Measurements from ENCODE around the gene WASHC2A. TPM values are rescaled to one million over a fixed set of nuclear protein-coding genes. Genes with fewer than 3 reads are reported as not detected.
"Not testable (repeated sequence)": the region's sequence is repeated elsewhere in the genome, so short reads cannot be mapped to it uniquely, and the experiment has no call there.

WASHC2A gene
- polyA plus RNA-seq, 3 donors: 10.9 to 32.9 (median 18.8) TPM

DNA sequence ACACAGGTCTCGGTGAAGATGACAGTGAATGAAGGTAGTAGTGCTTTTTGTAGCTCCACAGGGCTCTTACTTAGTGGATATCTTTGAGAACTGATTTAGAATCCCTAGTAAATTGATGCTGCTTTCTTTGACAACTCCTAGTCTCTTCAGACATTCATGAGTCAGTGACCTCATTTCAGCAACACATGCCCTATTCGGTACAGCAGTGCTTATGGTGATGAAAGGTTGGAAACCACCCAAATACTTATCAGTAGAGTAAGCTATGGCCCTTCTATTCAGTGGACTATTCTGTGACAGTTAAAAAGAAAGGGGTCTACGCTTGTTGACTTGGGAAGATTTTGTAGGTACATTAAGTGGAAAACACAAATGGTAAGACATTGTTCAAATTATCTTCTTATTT lies 29.0 kb downstream of the WASHC2A start:
- H3K9me3 ChIP-seq (replicated peaks in 1 of 2; ENCODE audit: control insufficient read depth in 1 of 2, insufficient read depth in 1 of 2, low read length in 2 of 2); H3K27ac ChIP-seq (ENCODE audit: low read depth in 1 of 2, low read length in 2 of 2); H3K27me3 Mint-ChIP-seq (ENCODE audit: low read depth in 3 of 3); H3K27me3 ChIP-seq (ENCODE audit: control insufficient read depth in 2 of 2, insufficient read depth in 2 of 2, low read length in 2 of 2); H3K4me1 Mint-ChIP-seq; H3K4me1 ChIP-seq (ENCODE audit: control insufficient read depth in 1 of 2, insufficient read depth in 2 of 2, low read length in 2 of 2); H4K20me1 ChIP-seq (ENCODE audit: insufficient read depth, low read length); intact Hi-C loops (cut with micrococcal nuclease); H2AFZ ChIP-seq (ENCODE audit: insufficient read depth, low read depth, low read length, poor library complexity, severe bottlenecking); H3K79me2 ChIP-seq (ENCODE audit: insufficient read depth, low read length); H3K27ac Mint-ChIP-seq; H3K9ac ChIP-seq (ENCODE audit: insufficient read depth, low read length, poor library complexity, severe bottlenecking); H3K4me3 Mint-ChIP-seq; H3K4me3 ChIP-seq (replicated peaks in 1 of 3; ENCODE audit: low read depth in 2 of 3, low read length in 3 of 3); DNase-seq; H3K4me2 ChIP-seq (replicated peaks; ENCODE audit: extremely low read depth, low read length, poor library complexity, severe bottlenecking); H3K9me3 Mint-ChIP-seq: not testable (repeated sequence)
- H3K36me3 ChIP-seq (replicated peaks in 1 of 2; ENCODE audit: control insufficient read depth in 1 of 2, insufficient read depth in 2 of 2, low read length in 2 of 2): peaks cover 18 to 36% of the 10 kb centered on the region in 2 donors
- no CpG with 5 or more reads among the region's 3 CpGs for WGBS (ENCODE audit: insufficient coverage)
- peaks cover 31 to 48% of the 10 kb centered on the region in 2 donors for H3K36me3 Mint-ChIP-seq

DNA sequence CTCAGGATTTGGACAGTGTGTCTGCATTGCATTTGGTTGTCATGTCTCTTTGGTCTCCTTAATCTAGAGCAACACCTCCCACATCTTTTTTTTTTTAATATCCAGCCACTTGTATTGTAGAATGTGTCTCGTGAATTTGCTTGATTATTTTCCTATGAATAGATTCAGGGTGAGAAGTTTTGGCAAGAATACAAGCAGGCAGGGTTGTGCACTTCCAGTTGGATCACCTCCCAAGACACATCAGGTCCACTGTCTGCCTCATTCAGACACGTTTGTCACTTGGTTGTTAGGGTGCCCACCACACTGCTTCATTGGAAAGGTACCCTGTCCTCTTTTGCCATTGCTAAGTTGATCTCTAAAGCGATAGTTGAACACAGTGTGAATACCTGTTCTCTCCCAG lies 30.9 kb downstream of the WASHC2A start:
- DNase-seq; intact Hi-C loops (cut with micrococcal nuclease); H3K4me1 Mint-ChIP-seq; H2AFZ ChIP-seq (ENCODE audit: insufficient read depth, low read depth, low read length, poor library complexity, severe bottlenecking); H3K4me2 ChIP-seq (replicated peaks; ENCODE audit: extremely low read depth, low read length, poor library complexity, severe bottlenecking); H3K27me3 ChIP-seq (ENCODE audit: control insufficient read depth in 2 of 2, insufficient read depth in 2 of 2, low read length in 2 of 2); H3K9ac ChIP-seq (ENCODE audit: insufficient read depth, low read length, poor library complexity, severe bottlenecking); H3K27ac Mint-ChIP-seq; H4K20me1 ChIP-seq (ENCODE audit: insufficient read depth, low read length); H3K79me2 ChIP-seq (ENCODE audit: insufficient read depth, low read length); H3K27me3 Mint-ChIP-seq (ENCODE audit: low read depth in 3 of 3); H3K4me3 Mint-ChIP-seq; H3K4me3 ChIP-seq (replicated peaks in 1 of 3; ENCODE audit: low read depth in 2 of 3, low read length in 3 of 3); H3K9me3 Mint-ChIP-seq; H3K4me1 ChIP-seq (ENCODE audit: control insufficient read depth in 1 of 2, insufficient read depth in 2 of 2, low read length in 2 of 2); H3K9me3 ChIP-seq (replicated peaks in 1 of 2; ENCODE audit: control insufficient read depth in 1 of 2, insufficient read depth in 1 of 2, low read length in 2 of 2); H3K27ac ChIP-seq (ENCODE audit: low read depth in 1 of 2, low read length in 2 of 2): not testable (repeated sequence)
- no CpG with 5 or more reads among the region's 3 CpGs for WGBS (ENCODE audit: insufficient coverage)
- peaks cover 23 to 48% of the 10 kb centered on the region in 2 donors for H3K36me3 ChIP-seq (replicated peaks in 1 of 2; ENCODE audit: control insufficient read depth in 1 of 2, insufficient read depth in 2 of 2, low read length in 2 of 2)
- H3K36me3 Mint-ChIP-seq: peaks cover 39 to 49% of the 10 kb centered on the region in 2 donors

- H3K9me3 Mint-ChIP-seq; H3K79me2 ChIP-seq (ENCODE audit: insufficient read depth, low read length); H3K4me3 Mint-ChIP-seq; H3K27me3 ChIP-seq (ENCODE audit: control insufficient read depth in 2 of 2, insufficient read depth in 2 of 2, low read length in 2 of 2); H3K4me2 ChIP-seq (replicated peaks; ENCODE audit: extremely low read depth, low read length, poor library complexity, severe bottlenecking); intact Hi-C loops (cut with micrococcal nuclease); H2AFZ ChIP-seq (ENCODE audit: insufficient read depth, low read depth, low read length, poor library complexity, severe bottlenecking); H3K27me3 Mint-ChIP-seq (ENCODE audit: low read depth in 3 of 3); H3K9ac ChIP-seq (ENCODE audit: insufficient read depth, low read length, poor library complexity, severe bottlenecking); H3K9me3 ChIP-seq (replicated peaks in 1 of 2; ENCODE audit: control insufficient read depth in 1 of 2, insufficient read depth in 1 of 2, low read length in 2 of 2); H3K4me3 ChIP-seq (replicated peaks in 1 of 3; ENCODE audit: low read depth in 2 of 3, low read length in 3 of 3); H3K4me1 ChIP-seq (ENCODE audit: control insufficient read depth in 1 of 2, insufficient read depth in 2 of 2, low read length in 2 of 2); H3K4me1 Mint-ChIP-seq; H4K20me1 ChIP-seq (ENCODE audit: insufficient read depth, low read length): not testable (repeated sequence)
- peak overlapping the region in 1 of 2 donors; percentile 20 for H3K27ac ChIP-seq (ENCODE audit: low read depth in 1 of 2, low read length in 2 of 2)
- peak in 1 of 3 donors; percentile 2 for DNase-seq
- H3K27ac Mint-ChIP-seq: peak overlapping the region in 5 of 7 donors; percentile 30 to 92 (median 71)
- peaks cover 36 to 46% of the 10 kb centered on the region in 2 donors for H3K36me3 Mint-ChIP-seq
- H3K36me3 ChIP-seq (replicated peaks in 1 of 2; ENCODE audit: control insufficient read depth in 1 of 2, insufficient read depth in 2 of 2, low read length in 2 of 2): peaks cover 17 to 44% of the 10 kb centered on the region in 2 donors
- 77% methylated on average over 4 of the region's 9 CpGs for WGBS (ENCODE audit: insufficient coverage)
Observed at GRCh38 chr10:50101139-50101582, 33.4 kb downstream of the WASHC2A start.

GRCh38 chr10:50101747-50102146 lies 34.0 kb downstream of the WASHC2A start:
- H3K4me1 ChIP-seq (ENCODE audit: control insufficient read depth in 1 of 2, insufficient read depth in 2 of 2, low read length in 2 of 2); H3K4me2 ChIP-seq (replicated peaks; ENCODE audit: extremely low read depth, low read length, poor library complexity, severe bottlenecking); DNase-seq; H3K9me3 Mint-ChIP-seq; H2AFZ ChIP-seq (ENCODE audit: insufficient read depth, low read depth, low read length, poor library complexity, severe bottlenecking); H3K4me3 ChIP-seq (replicated peaks in 1 of 3; ENCODE audit: low read depth in 2 of 3, low read length in 3 of 3); intact Hi-C loops (cut with micrococcal nuclease); H3K4me1 Mint-ChIP-seq; H3K79me2 ChIP-seq (ENCODE audit: insufficient read depth, low read length); H3K27me3 Mint-ChIP-seq (ENCODE audit: low read depth in 3 of 3); H3K9ac ChIP-seq (ENCODE audit: insufficient read depth, low read length, poor library complexity, severe bottlenecking); H3K4me3 Mint-ChIP-seq; H3K27me3 ChIP-seq (ENCODE audit: control insufficient read depth in 2 of 2, insufficient read depth in 2 of 2, low read length in 2 of 2); H4K20me1 ChIP-seq (ENCODE audit: insufficient read depth, low read length); H3K9me3 ChIP-seq (replicated peaks in 1 of 2; ENCODE audit: control insufficient read depth in 1 of 2, insufficient read depth in 1 of 2, low read length in 2 of 2): not testable (repeated sequence)
- Histone ChIP-seq H3K36me3 (replicated peaks in 1 of 2; ENCODE audit: control insufficient read depth in 1 of 2, insufficient read depth in 2 of 2, low read length in 2 of 2) (peaks cover 17 to 44% of the 10 kb centered on the region in 2 donors), H3K27ac (ENCODE audit: low read depth in 1 of 2, low read length in 2 of 2) (peak overlapping the region in 1 of 2 donors; percentile 26)
- WGBS (ENCODE audit: insufficient coverage): no CpG with 5 or more reads among the region's 3 CpGs
- H3K36me3 Mint-ChIP-seq: peaks cover 36 to 46% of the 10 kb centered on the region in 2 donors
- peak overlapping the region in 2 of 7 donors; percentile 40 to 46 for H3K27ac Mint-ChIP-seq

Data from CD14-positive monocyte (primary cell).